Posterior cingulate gyrus (tissue), 11 donors: ENCODE results near the gene FAM168B.
A peak's percentile ranks its signal among the peaks of the same experiment; 100 is the strongest.

Experiments
- DNase-seq, 10 donors: peaks; one replicate each; pipeline versions ENCODE4 v3.0.0 to v3.0.0-alpha.2; 2020 to 2021; ENCODE audit warnings: mixed read lengths in 3 of 10
- intact Hi-C: fragments of 100-400 bp; cut with DNase I; formaldehyde crosslinking; loops from one replicate; pipeline ENCODE4 v1.15.1; 2023

FAM168B gene

DNA sequence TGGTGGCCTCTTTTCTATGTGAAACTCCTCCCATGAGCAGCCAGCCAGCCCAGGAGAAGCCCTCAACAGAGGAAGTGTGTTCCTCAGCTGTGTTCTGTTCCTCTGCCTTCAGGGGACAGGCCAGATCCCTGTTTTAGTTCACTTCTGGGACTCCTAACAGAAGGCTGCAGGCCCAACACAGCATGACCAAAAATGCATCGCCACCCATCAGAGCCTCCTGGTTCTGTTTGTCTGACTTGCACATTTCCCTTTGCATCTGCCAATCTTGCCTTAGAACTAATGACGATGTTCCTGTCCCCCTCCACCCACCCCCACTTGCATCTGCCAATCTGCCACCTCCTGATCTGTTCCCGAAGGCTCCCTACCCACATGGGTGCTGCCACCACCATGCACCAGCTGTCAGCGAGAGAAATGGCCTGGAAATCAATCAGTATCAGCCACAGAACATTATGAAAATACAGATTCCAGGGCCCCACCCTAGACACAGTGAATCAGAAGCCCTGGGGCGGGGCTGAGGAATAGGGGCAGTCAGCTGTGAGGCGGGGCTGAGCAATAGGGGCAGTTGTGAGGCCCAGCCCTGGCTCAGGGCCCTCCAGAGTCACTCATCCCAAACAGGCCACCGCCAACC lies 51.0 kb downstream of the FAM168B start:
- DNase-seq: no peak
- intact Hi-C loops: no loop called here

DNA sequence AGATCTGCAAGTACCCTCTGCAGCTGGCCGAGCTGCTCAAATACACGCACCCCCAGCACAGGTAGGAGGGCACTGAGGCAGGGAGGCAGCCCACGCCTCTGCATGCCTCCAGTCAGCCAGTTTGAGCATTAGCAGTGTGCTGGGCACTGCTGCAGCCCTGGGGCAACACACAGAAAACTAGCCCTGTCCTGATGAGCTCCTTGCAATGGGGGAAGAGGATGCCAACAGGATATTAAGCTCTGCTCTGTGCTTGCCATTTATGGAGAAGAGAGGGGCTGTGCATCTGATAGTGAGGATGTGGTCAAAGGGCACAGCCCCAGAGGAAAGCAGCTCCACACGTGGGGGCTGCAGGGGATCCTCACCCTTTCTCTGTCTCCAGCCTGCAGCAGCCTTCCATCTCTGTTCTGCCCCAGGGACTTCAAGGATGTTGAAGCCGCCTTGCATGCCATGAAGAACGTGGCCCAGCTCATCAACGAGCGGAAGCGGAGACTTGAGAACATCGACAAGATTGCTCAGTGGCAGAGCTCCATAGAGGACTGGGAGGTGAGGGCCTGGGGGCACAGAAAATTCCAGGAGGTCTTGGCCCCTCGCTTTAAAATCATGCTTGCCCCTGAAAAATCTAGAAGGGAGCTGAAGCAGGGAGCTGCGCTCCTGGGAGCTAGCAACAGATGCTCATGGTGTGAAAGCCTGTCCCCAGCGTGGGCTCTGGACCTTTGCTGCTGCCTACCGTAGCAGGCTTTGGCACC lies 51.7 kb downstream of the FAM168B start:
- peak in 1 of 10 donors; percentile 72 for DNase-seq
- intact Hi-C loops: no loop called here

DNA sequence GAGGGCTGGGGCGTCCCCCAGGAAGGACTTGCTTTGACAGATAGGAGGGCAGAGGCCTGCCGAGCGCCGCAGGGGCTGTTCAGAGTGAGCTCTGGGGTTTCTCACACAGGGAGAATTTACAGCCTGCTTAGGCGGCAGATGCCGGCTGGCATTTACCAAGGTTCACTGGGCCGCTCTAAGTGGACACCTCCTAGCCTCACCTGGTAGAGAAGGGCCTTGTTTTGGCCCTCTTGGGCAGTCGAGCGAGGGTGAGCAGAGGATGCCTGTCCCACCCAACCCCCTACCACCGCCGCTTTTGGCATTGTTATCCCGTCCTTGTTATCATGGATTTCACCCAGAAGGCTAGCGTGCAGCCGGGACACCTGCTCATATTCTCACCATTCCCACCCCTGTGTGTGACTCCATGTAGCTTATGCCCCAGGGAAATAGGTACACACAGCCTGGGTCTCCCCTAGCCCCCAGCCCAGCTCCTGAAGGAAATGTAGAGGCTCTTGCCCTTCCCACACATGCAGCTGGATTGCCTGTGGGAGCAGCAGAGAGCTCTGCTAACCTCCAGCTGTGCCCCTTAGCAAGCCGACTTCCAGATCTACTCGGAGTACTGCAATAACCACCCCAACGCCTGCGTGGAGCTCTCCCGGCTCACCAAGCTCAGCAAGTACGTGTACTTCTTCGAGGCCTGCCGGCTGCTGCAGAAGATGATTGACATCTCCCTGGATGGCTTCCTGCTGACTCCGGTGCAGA lies 52.4 kb downstream of the FAM168B start:
- intact Hi-C loops: no loop called here
- DNase-seq: peak in 6 of 10 donors; percentile 33 to 95 (median 62)

DNA sequence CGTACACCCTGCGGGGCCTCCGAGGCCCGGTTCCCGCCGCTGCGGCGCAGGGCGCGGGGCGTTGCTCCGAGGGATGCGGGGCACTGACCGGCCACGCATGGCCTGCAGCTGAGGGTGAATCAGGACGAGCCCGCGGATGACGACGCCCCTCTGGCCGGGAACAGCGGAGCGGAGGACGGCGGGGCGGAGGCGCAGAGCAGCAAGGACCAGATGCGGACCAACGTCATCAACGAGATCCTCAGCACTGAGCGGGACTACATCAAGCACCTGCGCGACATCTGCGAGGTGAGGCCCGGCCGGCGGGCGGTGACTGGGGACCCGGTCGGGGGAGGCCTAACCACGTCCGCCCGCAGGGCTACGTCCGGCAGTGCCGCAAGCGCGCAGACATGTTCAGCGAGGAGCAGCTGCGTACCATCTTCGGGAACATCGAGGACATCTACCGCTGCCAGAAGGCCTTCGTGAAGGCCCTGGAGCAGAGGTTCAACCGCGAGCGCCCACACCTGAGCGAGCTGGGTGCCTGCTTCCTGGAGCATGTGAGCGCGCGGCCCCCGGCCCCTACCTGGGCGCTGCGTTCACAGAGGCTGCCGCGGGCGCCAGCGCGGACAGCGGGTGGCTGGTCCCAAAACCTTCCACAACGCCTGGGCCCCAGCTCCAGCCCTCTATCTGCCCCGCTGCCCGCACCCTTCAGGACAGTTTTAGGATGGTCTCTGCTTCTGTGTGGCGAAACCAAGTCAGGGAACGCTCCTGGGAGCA lies 53.2 kb downstream of the FAM168B start:
- DNase-seq: peak in 1 of 10 donors; percentile 77
- intact Hi-C loops: no loop called here

DNA sequence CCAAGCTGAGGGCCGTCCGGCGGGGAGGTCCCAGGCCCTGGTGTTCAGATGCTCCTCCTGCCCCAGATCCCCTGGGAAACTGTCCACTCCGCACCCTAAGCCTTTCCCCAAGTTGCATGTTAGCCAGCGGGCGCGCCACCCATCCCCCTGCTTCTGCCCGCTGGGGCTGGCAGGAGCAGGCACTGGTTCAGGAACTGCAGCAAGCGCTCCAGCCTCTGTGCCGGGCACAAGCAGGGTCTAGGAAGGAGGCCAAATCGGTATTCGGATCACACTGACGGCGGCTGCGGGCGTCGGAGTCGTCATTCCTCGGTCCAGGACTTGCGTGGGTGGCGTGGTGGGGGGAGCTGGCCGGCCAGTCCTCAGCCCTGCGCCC lies 53.7 kb downstream of the FAM168B start:
- DNase-seq: peak in 9 of 10 donors; percentile 56 to 95 (median 66)
- intact Hi-C loops: no loop called here

DNA sequence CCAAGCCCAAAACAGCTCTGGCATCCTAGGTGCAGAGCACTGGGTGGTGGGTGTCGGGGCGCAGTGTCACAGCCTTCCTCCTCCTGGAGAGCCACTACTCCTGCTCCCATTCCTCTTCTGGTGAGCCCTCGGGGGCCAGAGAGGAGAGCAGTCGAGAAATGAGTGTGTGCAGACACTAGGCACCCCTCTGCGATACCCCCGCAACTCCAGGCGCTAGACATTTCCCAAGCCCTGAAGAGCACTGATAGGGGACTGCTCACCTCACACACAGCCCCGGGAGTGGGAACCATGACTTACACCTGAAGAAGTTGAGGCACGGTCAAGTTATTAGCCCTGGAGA lies 54.2 kb downstream of the FAM168B start:
- DNase-seq: no peak
- intact Hi-C loops: no loop called here

DNA sequence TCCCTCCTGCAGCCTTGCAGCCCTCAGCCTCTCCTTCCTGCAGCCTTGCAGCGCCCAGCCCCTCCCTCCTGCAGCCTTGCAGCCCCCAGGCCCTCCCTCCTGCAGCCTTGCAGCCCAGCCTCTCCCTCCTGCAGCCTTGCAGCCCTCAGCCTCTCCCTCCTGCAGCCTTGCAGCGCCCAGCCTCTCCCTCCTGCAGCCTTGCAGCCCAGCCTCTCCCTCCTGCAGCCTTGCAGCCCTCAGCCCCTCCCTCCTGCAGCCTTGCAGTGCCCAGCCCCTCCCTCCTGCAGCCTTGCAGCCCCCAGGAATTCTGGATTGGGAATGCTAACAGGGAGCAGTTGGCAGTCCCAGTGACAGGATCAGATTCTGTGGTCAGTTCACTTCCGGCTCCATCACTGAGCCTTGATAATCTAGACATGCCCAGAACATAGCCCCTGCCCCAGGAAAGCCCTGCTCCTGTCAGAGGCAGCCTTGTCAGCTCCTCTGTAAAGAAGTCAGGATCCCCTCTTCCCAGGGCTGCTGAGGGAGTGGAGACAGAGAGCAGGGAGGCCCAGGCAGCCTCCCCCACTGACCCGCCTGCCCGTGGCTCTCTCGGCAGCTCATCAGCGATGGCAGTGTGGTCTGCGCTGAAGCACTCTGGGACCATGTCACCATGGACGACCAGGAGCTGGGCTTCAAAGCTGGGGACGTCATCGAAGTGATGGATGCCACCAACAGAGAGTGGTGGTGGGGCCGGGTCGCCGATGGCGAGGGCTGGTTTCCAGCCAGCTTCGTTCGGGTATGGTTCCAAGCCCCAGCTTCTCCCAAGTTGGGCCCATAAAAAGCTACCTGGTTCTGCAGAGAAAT lies 54.8 kb downstream of the FAM168B start:
- no peak for DNase-seq
- intact Hi-C loops: no loop called here

DNA sequence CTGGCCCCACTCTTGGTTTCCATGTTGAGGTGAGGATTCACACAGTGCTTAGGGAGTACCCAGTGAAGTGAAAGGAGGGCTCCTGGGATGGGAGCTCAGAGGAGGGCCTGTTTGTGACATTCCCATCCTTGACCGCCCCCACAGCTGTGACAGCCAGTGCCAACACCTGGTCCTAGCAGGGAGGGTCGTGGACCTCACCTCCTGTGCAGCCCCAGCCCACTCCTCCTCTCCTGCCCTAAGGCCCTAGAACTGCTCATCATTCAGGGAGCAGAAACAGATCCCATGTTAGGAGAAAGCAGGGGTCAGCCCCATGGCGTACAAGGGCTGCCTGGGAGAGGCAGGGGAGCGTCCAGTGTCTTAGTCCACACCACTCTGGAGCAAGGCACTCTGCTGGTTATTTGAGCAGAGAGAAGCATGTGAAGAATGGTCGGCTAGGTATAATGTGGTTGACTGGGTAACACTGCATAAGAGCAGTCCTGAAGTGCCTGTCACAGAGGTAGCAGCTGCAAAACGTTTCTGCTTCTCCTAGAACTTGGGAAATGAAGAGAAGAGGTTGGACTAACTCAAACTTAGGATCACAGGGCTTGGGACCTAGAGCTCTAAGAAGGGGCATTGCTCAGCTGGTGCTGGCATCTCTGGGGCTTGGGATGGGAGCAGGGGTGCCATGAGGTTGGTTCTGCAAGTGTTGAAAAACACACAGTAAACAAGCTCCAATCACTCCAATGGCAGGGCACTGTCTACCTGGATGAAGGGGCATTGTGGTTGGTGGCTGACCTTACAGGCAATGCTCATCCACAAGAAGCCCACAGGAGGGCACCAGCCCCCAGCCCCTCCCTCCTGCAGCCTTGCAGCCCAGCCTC lies 55.6 kb downstream of the FAM168B start:
- no peak for DNase-seq
- intact Hi-C loops: no loop called here

DNA sequence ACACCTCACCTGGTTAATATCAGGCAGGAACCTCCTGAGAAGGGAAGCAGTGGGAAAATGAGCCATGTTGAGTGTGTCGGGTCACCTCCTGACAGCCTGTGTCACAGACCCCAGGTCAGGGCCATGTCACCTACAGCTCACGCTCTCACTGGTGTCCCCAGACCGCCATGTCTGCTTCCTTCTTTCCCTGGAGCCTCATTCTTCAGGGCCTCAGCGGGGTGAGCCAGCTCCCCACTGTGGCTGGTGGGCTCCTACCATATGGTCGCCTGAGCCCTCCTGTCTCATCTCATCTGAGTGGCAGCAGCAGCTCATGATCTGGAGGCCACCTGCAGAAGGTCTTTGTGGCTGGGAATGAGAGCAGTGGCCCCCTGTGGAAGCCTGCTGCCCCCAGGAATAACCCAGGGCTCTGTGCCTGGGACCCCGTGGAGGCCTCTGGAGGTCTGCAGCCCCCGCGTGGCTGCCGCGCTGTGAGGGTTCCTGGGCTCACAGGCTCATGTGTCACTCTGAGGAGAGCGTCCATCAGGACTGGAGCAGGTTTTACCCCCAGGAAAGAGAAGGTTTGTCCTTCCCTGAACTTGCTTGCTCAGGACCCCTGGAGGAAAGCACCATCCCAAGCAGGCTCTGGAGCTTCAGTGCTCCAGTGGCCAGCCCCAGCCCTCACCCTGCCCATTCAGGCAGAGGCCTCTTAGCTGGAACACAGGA lies 56.4 kb downstream of the FAM168B start:
- DNase-seq: peak in 1 of 10 donors; percentile 76
- intact Hi-C loops: no loop called here

DNA sequence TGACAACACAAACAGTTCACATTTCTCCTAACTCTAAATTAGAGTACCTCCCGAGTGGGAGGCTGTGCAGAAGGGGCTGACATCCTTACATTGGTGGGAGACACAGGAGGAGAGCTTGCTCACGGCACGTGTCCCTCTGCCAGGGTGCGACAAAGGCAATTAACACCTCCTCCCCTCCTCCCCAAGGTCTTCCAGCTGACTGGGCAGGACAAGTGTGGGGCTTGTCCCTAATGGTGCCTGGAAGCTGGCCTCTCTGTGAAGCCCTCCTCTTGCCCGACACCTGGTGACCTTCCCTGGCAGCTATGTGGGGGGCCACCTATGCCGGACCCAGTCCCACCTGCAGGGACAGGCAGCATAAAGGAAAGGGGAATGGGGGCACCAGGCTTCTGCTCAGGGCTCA lies 57.0 kb downstream of the FAM168B start:
- peak in 1 of 10 donors; percentile 52 for DNase-seq
- intact Hi-C loops: no loop called here

DNA sequence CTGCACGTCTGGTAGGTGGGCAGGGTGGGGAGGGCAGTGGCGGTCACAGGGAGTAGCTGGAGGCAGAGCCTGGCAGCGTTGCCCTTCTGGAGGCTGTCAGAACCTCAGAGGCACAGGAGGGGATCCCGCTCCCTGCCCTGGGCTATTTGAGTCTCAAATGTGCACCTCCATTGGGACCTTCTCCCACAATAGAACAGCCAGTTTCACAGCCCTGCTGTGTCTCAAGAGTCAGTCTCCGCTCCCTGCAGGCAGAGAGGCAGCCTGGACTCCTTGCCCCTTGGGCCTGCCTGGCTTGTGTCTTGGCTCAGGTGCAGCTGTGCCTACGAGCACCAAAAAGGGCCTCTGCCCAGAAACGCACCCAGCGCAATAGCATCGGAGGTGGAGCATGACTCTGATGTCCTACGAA lies 57.4 kb downstream of the FAM168B start:
- intact Hi-C loops: no loop called here
- peak in 2 of 10 donors; percentile 78 to 88 for DNase-seq

DNA sequence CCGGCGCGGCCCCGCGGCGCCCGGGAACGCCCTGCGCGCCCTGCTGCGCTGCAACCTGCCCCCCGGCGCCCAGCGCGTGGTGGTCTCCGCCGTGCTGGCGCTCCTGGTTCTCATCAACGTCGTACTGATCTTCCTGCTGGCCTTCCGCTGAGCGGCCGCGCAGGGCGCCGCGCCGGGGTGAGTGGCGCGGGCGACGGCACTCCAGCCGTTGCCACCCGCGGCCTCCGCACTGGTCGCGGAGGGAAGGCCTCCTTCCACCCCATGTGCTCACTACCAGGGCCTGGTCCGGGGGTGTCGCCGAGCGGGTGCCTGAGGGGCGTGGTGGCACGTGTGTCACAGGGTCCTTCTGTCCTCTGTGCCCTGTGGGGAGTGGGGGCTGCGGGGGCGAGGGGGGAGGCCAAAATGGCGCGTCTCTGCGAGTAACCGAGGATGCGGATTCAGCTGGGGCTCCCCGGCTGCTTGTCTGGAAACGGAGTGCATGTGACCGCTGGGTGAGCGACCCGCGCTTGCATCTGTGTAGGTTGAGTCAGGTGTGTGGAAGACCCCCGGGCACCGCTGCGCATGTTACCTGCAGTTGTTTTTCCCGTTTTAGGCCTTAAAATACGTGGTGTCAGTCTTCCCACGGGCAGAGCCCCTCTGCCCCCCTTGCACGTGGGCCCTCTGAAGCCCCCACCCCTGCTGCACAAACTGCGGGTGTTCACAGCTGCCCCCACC lies 58.0 kb downstream of the FAM168B start:
- DNase-seq: peak in 2 of 10 donors; percentile 86 to 89
- intact Hi-C loops: no loop called here

DNA sequence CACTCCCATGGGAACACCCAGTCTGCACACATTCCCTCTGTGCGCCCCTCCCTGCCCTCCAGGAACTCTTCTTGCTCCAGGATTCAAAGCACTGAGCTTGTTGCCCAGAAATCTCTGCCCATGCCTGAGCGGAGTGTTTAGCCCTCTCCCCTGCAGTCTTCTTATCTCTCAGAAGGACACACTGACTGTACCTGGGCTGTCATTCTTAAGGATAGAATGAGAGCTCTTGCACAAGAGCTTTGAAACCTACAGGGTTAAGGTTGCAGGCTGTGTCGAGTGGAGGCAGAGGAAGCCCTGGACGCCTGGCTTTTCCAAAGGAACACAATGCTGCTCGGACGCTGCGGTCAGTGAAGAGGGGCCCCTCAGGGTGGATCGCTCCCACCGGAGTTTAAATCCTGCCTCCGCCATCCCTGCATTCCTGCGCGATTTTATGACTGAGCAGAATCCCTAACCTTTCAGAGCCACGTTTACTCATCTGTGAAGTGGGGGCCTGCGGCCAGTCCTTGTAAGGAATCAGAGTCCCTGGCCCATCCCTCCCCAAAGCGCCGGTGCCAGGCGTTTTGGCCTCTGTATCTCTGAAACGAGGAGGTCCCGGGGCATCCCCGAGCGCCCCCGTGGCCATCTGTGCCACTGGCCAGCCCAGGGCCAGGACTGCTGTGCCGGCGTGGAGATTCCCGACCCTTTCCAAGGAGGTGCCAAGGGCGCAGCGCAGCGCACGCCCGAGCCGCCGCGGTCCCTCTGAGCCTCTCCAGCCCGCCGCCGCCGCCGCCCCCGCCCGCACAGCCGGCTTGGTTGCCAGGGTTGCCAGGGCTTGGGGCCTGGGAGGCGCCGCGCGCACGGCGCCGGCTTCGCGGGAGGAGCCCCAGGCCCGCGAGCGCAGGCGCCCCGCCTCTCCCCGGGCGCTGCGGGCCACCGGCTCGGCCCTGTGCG lies 58.9 kb downstream of the FAM168B start:
- intact Hi-C loops: loop anchor here (5.0 kb wide), 2 partner anchors 67 to 73 kb away; partner anchors contain the start of gene PLEKHB2
- peak in 9 of 10 donors; percentile 64 to 95 (median 74) for DNase-seq

DNA sequence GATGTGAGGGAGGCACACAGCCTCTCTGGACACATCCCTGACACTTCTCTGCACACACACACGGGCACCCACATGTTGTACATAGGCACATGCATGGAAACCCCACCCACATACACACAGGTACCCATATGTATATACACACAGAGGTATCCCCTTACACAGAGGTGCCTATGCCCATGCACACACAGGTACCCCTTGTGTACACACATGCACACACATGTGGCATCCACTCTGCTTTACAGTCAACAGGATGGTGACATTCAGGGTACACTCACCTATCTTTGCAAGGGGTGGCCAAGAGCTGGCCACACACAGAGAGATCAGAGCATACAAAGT lies 59.5 kb downstream of the FAM168B start:
- intact Hi-C loops: loop anchor here (5.0 kb wide), 2 partner anchors 66 to 74 kb away; partner anchors contain the start of gene PLEKHB2
- DNase-seq: no peak

DNA sequence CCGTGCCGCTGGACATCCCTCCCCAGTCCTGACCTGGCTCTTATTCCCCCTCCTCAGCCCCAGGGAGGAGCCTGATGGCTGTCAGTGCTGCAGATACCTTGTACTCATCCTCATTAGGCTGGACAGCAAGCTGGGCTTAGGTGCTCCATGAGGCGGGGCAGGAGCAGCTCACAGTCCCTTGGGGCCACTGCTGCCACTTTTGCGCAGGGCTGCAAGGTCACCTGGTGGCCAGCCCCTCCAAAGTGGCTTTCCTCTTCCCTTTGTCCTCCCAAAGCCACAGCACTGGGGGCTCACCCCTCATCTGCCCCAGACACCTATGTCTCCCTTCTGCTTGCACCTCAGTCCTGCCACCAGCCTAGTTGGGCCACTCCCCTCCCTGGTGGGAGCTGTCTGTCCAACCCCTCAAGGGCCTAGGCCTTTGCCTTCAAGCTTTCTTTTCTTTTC lies 60.8 kb downstream of the FAM168B start:
- intact Hi-C loops: loop anchor here (5.0 kb wide), 2 partner anchors 65 to 75 kb away; partner anchors contain the start of gene PLEKHB2
- DNase-seq: peak in 1 of 10 donors; percentile 67

DNA sequence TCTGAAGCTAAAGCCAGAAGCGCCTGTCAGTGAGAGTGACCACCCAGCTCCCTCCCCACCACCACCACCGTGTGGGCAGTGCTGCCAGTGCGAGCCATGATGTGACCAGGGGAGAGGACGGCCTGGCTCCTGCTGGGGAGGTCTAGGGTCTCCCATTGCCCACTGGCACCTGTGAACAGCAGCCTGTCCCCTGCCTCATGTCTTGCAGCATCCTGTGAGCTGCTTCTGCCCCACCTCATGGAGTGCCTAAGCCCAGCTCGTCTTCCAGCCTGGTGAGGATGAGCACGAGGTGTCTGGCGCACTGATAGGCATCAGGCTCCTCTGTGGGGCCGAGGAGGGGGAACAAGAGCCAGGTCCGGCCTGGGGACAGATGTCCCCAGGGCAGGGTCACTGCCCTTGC lies 61.4 kb downstream of the FAM168B start:
- intact Hi-C loops: loop anchor here (2.0 to 5.0 kb wide), 4 partner anchors 61 to 117 kb away; partner anchors contain the start of genes FAM168B and PLEKHB2
- DNase-seq: peak in 2 of 10 donors; percentile 75 to 77
